GM04504 (cell line): Measurements from ENCODE around the gene SLAMF9.
A peak's percentile ranks its signal among the peaks of the same experiment; 100 is the strongest.

ENCODE experiments used
- DNase-seq: peaks from one replicate; pipeline ENCODE4 v3.0.0-alpha.2; 2012; ENCODE audit warnings: low read depth

The SLAMF9 gene

GRCh38 chr1:159953536-159954515 is at the start of gene SLAMF9:
TSS of gene SLAMF9 (minus strand) at chr1:159954237. CDS start at chr1:159954137, 100 bp downstream.
- DNase-seq: no peak

- no peak for DNase-seq
Observed at GRCh38 chr1:160001440-160001839, 47.4 kb upstream of the SLAMF9 start.

GRCh38 chr1:159999204-159999603 is 45.2 kb upstream of the SLAMF9 start:
- DNase-seq: no peak

GRCh38 chr1:159996653-159997052 is 42.6 kb upstream of the SLAMF9 start:
- peak; percentile 67 for DNase-seq

- no peak for DNase-seq
Observed at GRCh38 chr1:159994896-159995295, 40.9 kb upstream of the SLAMF9 start.

GRCh38 chr1:159993911-159994310 is 39.9 kb upstream of the SLAMF9 start:
- no peak for DNase-seq

GRCh38 chr1:159992161-159992560 is 38.1 kb upstream of the SLAMF9 start:
- DNase-seq: no peak

- no peak for DNase-seq
Observed at GRCh38 chr1:159991513-159991912, 37.5 kb upstream of the SLAMF9 start.

GRCh38 chr1:159990005-159990404 is 36.0 kb upstream of the SLAMF9 start:
- DNase-seq: no peak

GRCh38 chr1:159989581-159989980 is 35.5 kb upstream of the SLAMF9 start:
- no peak for DNase-seq

- no peak for DNase-seq
Observed at GRCh38 chr1:159988006-159988405, 34.0 kb upstream of the SLAMF9 start.

- no peak for DNase-seq
Observed at GRCh38 chr1:159987186-159987585, 33.1 kb upstream of the SLAMF9 start.

GRCh38 chr1:159986531-159986930 is 32.5 kb upstream of the SLAMF9 start:
- DNase-seq: no peak

GRCh38 chr1:159986093-159986492 is 32.1 kb upstream of the SLAMF9 start:
- no peak for DNase-seq

- no peak for DNase-seq
Observed at GRCh38 chr1:159985473-159985872, 31.4 kb upstream of the SLAMF9 start.

GRCh38 chr1:159983681-159984080 is 29.6 kb upstream of the SLAMF9 start:
- DNase-seq: no peak

GRCh38 chr1:159982280-159982679 is 28.2 kb upstream of the SLAMF9 start:
- DNase-seq: no peak

GRCh38 chr1:159981351-159982055 is 27.5 kb upstream of the SLAMF9 start:
- DNase-seq: no peak

GRCh38 chr1:159980786-159981185 is 26.7 kb upstream of the SLAMF9 start:
- DNase-seq: no peak

- DNase-seq: no peak
Observed at GRCh38 chr1:159980076-159980475, 26.0 kb upstream of the SLAMF9 start.

- no peak for DNase-seq
Observed at GRCh38 chr1:159979257-159979656, 25.2 kb upstream of the SLAMF9 start.

GRCh38 chr1:159978107-159978398 is 24.0 kb upstream of the SLAMF9 start:
- DNase-seq: no peak

- no peak for DNase-seq
Observed at GRCh38 chr1:159977364-159978106, 23.5 kb upstream of the SLAMF9 start.
